ENCODE data around the gene RADIL.

RADIL gene, protein sequence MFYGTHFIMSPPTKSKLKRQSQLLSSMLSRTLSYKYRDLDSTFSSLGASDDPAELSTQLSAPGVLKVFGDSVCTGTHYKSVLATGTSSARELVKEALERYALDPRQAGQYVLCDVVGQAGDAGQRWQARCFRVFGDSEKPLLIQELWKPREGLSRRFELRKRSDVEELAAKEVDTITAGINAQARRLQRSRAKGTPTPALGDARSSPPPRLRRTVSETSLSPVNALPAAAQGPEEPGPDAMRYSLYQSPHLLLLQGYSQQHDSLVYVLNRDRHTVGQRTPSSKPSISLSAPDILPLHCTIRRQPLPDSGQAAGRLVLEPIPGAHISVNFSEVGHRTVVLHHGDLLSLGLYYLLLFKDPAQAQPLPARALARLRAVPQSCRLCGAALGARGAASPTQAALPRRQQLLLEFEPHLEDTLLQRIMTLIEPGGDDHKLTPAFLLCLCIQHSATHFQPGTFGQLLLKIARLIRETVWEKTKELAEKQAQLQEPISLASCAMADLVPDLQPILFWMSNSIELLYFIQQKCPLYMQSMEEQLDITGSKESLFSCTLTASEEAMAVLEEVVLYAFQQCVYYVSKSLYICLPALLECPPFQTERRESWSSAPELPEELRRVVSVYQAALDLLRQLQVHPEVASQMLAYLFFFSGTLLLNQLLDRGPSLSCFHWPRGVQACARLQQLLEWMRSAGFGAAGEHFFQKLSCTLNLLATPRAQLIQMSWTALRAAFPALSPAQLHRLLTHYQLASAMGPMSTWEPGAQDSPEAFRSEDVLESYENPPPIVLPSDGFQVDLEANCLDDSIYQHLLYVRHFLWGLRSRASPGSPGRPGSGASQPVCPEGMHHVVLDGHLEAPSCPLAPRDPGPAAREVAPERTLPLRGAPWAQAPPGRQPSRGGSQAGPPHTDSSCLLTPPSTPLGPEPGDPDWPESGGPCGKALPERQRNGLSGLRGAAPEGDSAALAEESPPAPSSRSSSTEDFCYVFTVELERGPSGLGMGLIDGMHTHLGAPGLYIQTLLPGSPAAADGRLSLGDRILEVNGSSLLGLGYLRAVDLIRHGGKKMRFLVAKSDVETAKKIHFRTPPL

GRCh38 chr7:4883372-4884144, at the start of gene RADIL:
TSS of gene RADIL (minus strand) at chr7:4883716. CDS start at chr7:4878139, 5,577 bp downstream.
- peak within 1 kb of the TSS; percentile 29; the same call in 1 of the 2 replicates for H3K4me3 ChIP-seq (ENCODE audit: low read length)
- TF ChIP-seq ZNF274 (IDR thresholded peaks at IDR 0.05; ENCODE audit: low read depth, low read length) = no peak

DNA sequence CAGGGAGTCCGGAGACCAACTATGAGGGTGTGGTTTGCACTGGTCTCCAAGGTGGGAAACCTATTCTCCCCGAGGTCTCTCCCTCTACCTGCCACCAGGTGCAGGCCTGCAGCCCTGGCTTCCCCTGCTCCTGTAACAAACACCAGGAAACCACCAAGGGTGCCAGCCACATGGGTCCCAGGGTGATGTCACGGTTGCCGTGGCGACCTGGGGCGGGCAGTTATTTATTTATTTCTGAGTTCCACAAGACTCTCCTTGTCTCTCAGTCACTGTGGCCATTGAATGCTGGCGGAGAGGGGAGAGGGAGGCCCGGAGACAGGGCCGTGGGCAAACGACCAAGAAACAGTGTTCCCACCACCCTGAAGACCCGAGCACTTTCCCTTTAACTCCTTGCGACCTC, 48.4 kb upstream of the RADIL start:
- H3K4me3 ChIP-seq (ENCODE audit: low read length) = no peak overlapping the region
- no peak for TF ChIP-seq ZNF274 (IDR thresholded peaks at IDR 0.05; ENCODE audit: low read depth, low read length)

- no peak overlapping the region for H3K4me3 ChIP-seq (ENCODE audit: low read length)
- no peak for TF ChIP-seq ZNF274 (IDR thresholded peaks at IDR 0.05; ENCODE audit: low read depth, low read length)
Measured at GRCh38 chr7:4929005-4929404, 45.5 kb upstream of the RADIL start.

DNA sequence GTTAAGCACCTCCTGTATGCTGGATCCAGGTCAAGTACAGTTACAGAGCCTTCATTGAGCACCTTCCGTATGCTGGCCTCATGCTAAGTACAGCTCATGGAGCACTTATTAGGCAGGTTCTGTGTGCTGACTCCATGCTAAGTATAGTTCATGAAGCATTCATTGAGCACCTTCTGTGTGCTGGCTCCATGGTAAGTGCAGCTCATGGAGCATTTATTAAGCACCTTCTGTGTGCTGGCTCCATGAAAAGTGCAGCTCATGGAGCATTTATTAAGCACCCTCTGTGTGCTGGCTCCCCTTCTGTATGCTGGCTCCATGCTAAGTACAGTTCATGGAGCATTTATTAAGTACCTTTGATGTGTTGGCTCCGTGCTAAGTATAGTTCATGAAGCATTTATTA, 44.9 kb upstream of the RADIL start:
- no peak overlapping the region for H3K4me3 ChIP-seq (ENCODE audit: low read length)
- TF ChIP-seq ZNF274 (IDR thresholded peaks at IDR 0.05; ENCODE audit: low read depth, low read length) = no peak

DNA sequence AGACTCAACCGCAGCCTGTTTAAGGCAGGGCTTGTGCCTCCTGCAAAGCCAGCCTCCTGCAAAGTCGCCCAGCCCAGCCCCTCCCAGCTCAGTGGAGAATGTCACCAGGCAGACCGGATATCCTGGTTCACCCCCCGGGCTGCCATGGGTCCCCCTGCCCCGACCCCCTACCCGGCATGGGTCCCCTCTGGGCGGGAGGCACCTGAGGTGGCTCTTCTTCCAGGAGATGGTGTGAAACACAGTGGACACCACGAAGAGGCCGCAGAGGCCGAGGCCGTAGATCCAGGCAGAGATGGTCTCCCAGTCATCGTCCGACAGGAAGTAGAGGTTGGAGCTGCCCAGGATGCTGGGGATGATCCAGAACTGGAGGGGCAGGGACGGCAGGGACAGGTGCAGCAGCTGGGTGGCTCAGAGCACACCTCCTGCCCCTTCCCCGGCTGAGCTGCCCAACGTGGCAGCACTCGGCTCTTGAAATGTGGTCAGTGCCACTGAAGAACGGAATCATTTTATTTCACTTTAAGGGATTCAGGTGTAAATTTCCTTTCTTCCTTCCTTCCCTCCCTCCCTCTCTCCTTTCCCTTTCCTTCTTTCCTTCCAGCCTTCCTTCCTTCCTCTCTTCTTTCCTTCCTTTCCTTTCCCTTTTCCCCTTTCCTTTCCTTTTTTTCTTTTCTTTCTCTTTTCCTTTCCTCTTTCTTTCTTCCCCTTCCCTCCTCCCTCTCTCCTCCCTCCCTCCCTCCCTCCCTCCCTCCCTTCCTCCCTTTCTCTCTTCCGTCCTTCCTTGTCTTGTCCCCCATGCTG, 36.7 kb upstream of the RADIL start:
- no peak for TF ChIP-seq ZNF274 (IDR thresholded peaks at IDR 0.05; ENCODE audit: low read depth, low read length)
- H3K4me3 ChIP-seq (ENCODE audit: low read length) = no peak overlapping the region

- TF ChIP-seq ZNF274 (IDR thresholded peaks at IDR 0.05; ENCODE audit: low read depth, low read length) = no peak
- H3K4me3 ChIP-seq (ENCODE audit: low read length) = no peak overlapping the region
Measured at GRCh38 chr7:4916113-4916512, 32.6 kb upstream of the RADIL start.

- no peak for TF ChIP-seq ZNF274 (IDR thresholded peaks at IDR 0.05; ENCODE audit: low read depth, low read length)
Measured at GRCh38 chr7:4911111-4911828, 27.8 kb upstream of the RADIL start.

DNA sequence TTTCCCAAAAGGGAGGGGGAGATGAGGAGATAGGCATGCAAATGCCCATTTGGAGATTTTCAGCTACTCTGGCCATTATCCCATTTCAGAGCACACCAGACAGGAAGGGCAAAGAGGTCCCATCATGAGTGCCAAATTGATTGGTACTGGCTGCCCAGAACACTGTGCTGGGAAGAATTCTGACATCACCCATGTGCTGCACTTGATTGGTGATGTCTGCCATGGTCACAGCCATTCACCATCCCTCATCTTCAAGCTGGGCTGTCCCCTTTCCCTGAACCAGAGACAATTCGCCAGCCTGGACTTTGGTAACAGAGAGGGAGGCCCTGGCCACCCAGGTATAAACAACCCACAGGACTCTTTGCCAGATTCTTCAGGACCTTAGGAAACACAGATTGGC, 23.2 kb upstream of the RADIL start:
- no peak for TF ChIP-seq ZNF274 (IDR thresholded peaks at IDR 0.05; ENCODE audit: low read depth, low read length)
- H3K4me3 ChIP-seq (ENCODE audit: low read length) = no peak overlapping the region

More at GRCh38 chr7:4911111-4911828, 27.8 kb upstream of the RADIL start:
- no peak overlapping the region for H3K4me3 ChIP-seq (ENCODE audit: low read length)

DNA sequence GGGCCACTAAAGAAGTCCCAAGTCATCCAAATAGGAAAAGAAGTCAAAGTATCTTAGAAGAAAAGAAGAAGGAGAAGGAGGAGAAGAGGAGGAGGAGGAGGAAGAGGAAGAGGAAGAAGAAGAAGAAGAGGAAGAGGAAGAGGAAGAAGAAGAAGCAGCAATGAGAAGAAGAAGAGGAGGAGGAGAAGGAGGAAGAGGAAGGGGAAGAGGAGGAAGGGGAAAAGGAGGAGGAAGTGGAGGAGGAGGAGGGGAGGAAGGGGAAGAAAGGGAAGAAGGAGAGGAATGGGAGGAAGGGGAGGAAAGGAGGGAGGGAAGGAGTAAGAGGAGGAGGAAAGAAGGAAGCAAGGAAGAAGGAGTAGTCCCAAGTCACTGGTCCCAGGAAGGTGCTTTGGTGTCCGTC, 21.7 kb upstream of the RADIL start:
- no peak overlapping the region for H3K4me3 ChIP-seq (ENCODE audit: low read length)
- no peak for TF ChIP-seq ZNF274 (IDR thresholded peaks at IDR 0.05; ENCODE audit: low read depth, low read length)

DNA sequence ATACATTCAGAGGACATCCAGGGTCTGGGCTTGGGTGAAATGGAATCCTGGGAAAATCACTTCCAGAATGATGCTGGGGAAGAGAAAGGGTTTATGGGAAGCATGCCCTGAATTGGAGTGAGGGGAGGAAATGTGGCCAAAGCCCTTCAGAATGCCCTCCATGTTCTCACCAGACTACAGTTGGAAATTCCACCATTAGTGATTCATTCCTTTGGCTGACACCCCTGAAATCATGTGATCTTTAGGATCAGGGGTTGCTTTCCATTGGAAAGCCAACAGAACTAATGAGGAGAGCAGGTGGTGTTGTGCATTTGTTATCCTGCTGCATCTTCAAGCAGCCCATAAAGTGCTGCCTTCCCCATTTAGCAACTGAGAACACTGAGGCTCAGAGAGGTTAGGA, 20.8 kb upstream of the RADIL start:
- no peak for TF ChIP-seq ZNF274 (IDR thresholded peaks at IDR 0.05; ENCODE audit: low read depth, low read length)
- no peak overlapping the region for H3K4me3 ChIP-seq (ENCODE audit: low read length)

DNA sequence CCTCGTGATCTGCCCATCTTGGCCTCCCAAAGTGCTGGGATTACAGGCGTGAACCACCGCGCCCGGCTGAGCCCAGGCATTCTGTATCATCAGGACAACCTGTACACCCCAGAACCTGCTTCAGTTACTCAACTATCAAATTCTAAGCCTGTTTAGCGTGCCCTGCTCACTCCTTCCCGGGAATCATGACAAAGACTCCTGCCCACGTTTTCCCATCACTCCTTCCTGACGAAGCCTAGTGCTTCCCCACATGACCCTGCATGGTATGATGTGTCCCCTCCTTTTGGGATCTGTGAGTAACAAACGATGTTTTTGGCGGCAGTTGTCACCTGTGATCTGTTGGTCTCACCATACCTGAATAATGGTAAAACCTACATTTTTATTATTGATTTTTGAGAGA, 12.2 kb upstream of the RADIL start:
- H3K4me3 ChIP-seq (ENCODE audit: low read length) = no peak overlapping the region
- no peak for TF ChIP-seq ZNF274 (IDR thresholded peaks at IDR 0.05; ENCODE audit: low read depth, low read length)

DNA sequence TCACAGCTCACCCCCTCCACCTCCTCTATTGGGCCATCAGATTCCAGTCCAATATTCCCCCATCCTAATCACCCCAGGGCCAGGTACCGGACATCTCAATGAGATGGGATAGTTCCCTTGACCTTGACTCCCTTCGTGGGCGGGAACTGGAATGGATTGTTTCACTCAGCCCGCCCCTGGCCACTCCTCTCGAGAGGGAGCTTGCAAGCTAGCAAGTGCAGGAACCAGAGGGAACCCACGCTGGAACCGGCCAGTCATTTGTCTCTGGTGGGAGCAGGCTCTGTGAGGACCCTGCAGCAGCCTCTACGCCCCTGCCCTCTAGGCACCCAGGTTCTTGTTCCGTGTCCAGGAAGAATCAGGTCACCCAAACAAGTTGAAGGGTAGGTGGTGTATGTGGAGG, 11.0 kb upstream of the RADIL start:
- no peak overlapping the region for H3K4me3 ChIP-seq (ENCODE audit: low read length)
- no peak for TF ChIP-seq ZNF274 (IDR thresholded peaks at IDR 0.05; ENCODE audit: low read depth, low read length)

Data from GM08714 (cell line).